H9 (cell line): ENCODE results near the gene TMEM213. TPM values are rescaled to one million over a fixed set of nuclear protein-coding genes. Genes with fewer than 3 reads are reported as not detected.

Experiments used
- DNase-seq: peaks from one replicate; pipeline ENCODE4 v3.0.0-alpha.2; 2017
- H2AFZ ChIP-seq: one replicate; pipeline ENCODE4 v1.6.1; 2013; ENCODE audit warnings: mild to moderate bottlenecking, low read length, control low read depth, moderate library complexity
- H2AK5ac ChIP-seq: 2 replicates; pipeline ENCODE4 v1.6.1; 2013; ENCODE audit warnings: low read length, control low read depth, mixed read lengths; ENCODE audit not compliant: insufficient read length
- H2BK120ac ChIP-seq: one replicate; pipeline ENCODE4 v1.6.1; 2013; ENCODE audit warnings: low read depth, mild to moderate bottlenecking, low read length, control low read depth, inconsistent platforms; ENCODE audit not compliant: poor library complexity, severe bottlenecking
- H2BK12ac ChIP-seq: 2 replicates; pipeline ENCODE4 v1.6.1; 2013; ENCODE audit warnings: low read length, control low read depth, mixed read lengths, low read depth; ENCODE audit not compliant: insufficient read length
- H2BK15ac ChIP-seq: 2 replicates; pipeline ENCODE4 v1.6.1; 2013; ENCODE audit warnings: low read depth, low read length, control low read depth
- H2BK20ac ChIP-seq: one replicate; pipeline ENCODE4 v1.6.1; 2013; ENCODE audit warnings: low read depth, mild to moderate bottlenecking, low read length, control low read depth, inconsistent platforms; ENCODE audit not compliant: poor library complexity, severe bottlenecking
- H2BK5ac ChIP-seq: 2 replicates; pipeline ENCODE4 v1.6.1; 2013; ENCODE audit warnings: low read length, control low read depth, mixed read lengths; ENCODE audit not compliant: insufficient read length
- H3K14ac ChIP-seq: 2 replicates; pipeline ENCODE4 v1.6.1; 2013; ENCODE audit warnings: low read length, control low read depth; ENCODE audit not compliant: insufficient read depth
- H3K18ac ChIP-seq: 2 replicates; pipeline ENCODE4 v1.6.1; 2013; ENCODE audit warnings: low read depth, mild to moderate bottlenecking, mixed read lengths, low read length, control low read depth; ENCODE audit not compliant: insufficient read length
- H3K23ac ChIP-seq: 2 replicates; pipeline ENCODE4 v1.6.1; 2013; ENCODE audit warnings: low read length, control low read depth, mixed read lengths, low read depth; ENCODE audit not compliant: insufficient read length
- H3K23me2 ChIP-seq: 2 replicates; pipeline ENCODE4 v1.6.1; 2013; ENCODE audit warnings: low read depth, mild to moderate bottlenecking, mixed read lengths, low read length, control low read depth; ENCODE audit not compliant: insufficient read length, poor library complexity, severe bottlenecking
- H3K27ac ChIP-seq: 2 replicates; pipeline ENCODE4 v1.5.1; 2013; ENCODE audit warnings: low read length, control low read depth, mixed read lengths, low read depth; ENCODE audit not compliant: insufficient read length
- H3K27me3 ChIP-seq: 2 replicates; pipeline ENCODE4 v1.6.1; 2013; ENCODE audit warnings: low read length, control low read depth, inconsistent platforms; ENCODE audit not compliant: insufficient read depth
- H3K4ac ChIP-seq: 2 replicates; pipeline ENCODE4 v1.6.1; 2013; ENCODE audit warnings: low read depth, mild to moderate bottlenecking, control low read depth, inconsistent platforms, low read length, moderate library complexity
- H3K4me1 ChIP-seq: 2 replicates; pipeline ENCODE4 v1.6.1; 2013; ENCODE audit warnings: low read length, control low read depth, inconsistent platforms; ENCODE audit not compliant: insufficient read depth
- H3K4me2 ChIP-seq: 2 replicates; pipeline ENCODE4 v1.6.1; 2013; ENCODE audit warnings: low read length, control low read depth, mixed read lengths; ENCODE audit not compliant: insufficient read length, insufficient read depth
- H3K56ac ChIP-seq: 2 replicates; pipeline ENCODE4 v1.6.1; 2013; ENCODE audit warnings: low read depth, mild to moderate bottlenecking, mixed read lengths, low read length, control low read depth; ENCODE audit not compliant: insufficient read length
- H3K79me1 ChIP-seq: 2 replicates; pipeline ENCODE4 v1.6.1; 2013; ENCODE audit warnings: low read depth, mild to moderate bottlenecking, moderate library complexity, low read length, control low read depth, inconsistent platforms; ENCODE audit not compliant: insufficient read depth, poor library complexity, severe bottlenecking
- H3K79me2 ChIP-seq: 2 replicates; pipeline ENCODE4 v1.6.1; 2013; ENCODE audit warnings: low read length, control low read depth, inconsistent platforms; ENCODE audit not compliant: insufficient read depth
- H3K9ac ChIP-seq: 2 replicates; pipeline ENCODE4 v1.6.1; 2013; ENCODE audit warnings: low read length, control low read depth, mixed read lengths; ENCODE audit not compliant: insufficient read length; ENCODE audit errors: extremely low read depth
- H3K9me3 ChIP-seq: one replicate; pipeline ENCODE4 v1.6.1; 2013; ENCODE audit warnings: low read depth, low read length, inconsistent platforms; ENCODE audit not compliant: control insufficient read depth
- H3T11ph ChIP-seq: one replicate; pipeline ENCODE4 v1.6.1; 2013; ENCODE audit warnings: mild to moderate bottlenecking, low read length, control low read depth, inconsistent platforms
- H4K20me1 ChIP-seq: one replicate; pipeline ENCODE4 v1.6.1; 2013; ENCODE audit not compliant: control insufficient read depth, insufficient read length, insufficient read depth
- H4K5ac ChIP-seq: 2 replicates; pipeline ENCODE4 v1.6.1; 2013; ENCODE audit warnings: low read depth, mild to moderate bottlenecking, mixed read lengths, low read length, control low read depth; ENCODE audit not compliant: insufficient read length
- H4K8ac ChIP-seq: replicated peaks from 2 replicates; pipeline ENCODE4 v1.6.1; 2013; ENCODE audit warnings: low read length, control low read depth, mixed read lengths, low read depth; ENCODE audit not compliant: insufficient read length
- H4K91ac ChIP-seq: 2 replicates; pipeline ENCODE4 v1.6.1; 2013; ENCODE audit warnings: low read depth, mild to moderate bottlenecking, moderate library complexity, mixed read lengths, low read length, control low read depth; ENCODE audit not compliant: insufficient read length
- H3K27ac Mint-ChIP-seq, 3 experiments: 2 replicates in 2 of 3; 3 replicates in 1 of 3; pipeline ENCODE4 v1.8.0; 2020 to 2021; ENCODE audit warnings: mixed read lengths in 3 of 3, mild to moderate bottlenecking in 1 of 3, moderate library complexity in 1 of 3
- H3K27me3 Mint-ChIP-seq: 2 replicates; pipeline ENCODE4 v1.8.0; 2021; ENCODE audit warnings: low read depth, mild to moderate bottlenecking, moderate library complexity, mixed read lengths
- H3K36me3 Mint-ChIP-seq, 3 experiments: 2 replicates in 2 of 3; 3 replicates in 1 of 3; pipeline ENCODE4 v1.8.0; 2020 to 2021; ENCODE audit warnings: low read depth in 3 of 3, mixed read lengths in 3 of 3; ENCODE audit not compliant: insufficient read depth in 1 of 3
- H3K4me1 Mint-ChIP-seq, 2 experiments: 2 replicates each; pipeline ENCODE4 v1.8.0; 2020; ENCODE audit warnings: mixed read lengths in 2 of 2
- H3K4me3 Mint-ChIP-seq, 2 experiments: 2 replicates in 1 of 2; 3 replicates in 1 of 2; pipeline ENCODE4 v1.8.0; 2020 to 2021; ENCODE audit warnings: mild to moderate bottlenecking in 2 of 2, mixed read lengths in 2 of 2, moderate library complexity in 1 of 2
- H3K9me3 Mint-ChIP-seq, 2 experiments: 2 replicates in 1 of 2; 3 replicates in 1 of 2; pipeline ENCODE4 v1.8.0; 2020; ENCODE audit warnings: mild to moderate bottlenecking in 2 of 2, mixed read lengths in 2 of 2, moderate library complexity in 1 of 2
- CTCF ChIP-seq: fragments of 200-600 bp; sonication (generic); conservative IDR thresholded peaks from 3 replicates; pipeline ENCODE4 v1.8.0; 2021; ENCODE audit warnings: antibody characterized with exemption, mild to moderate bottlenecking
- WGBS: extraction: QIAGEN DNeasy Blood & Tissue Kit; methylation state at CpG from one replicate; pipeline ENCODE4 v1.1.7; 2013; ENCODE audit warnings: missing lambda C conversion rate, low lambda C conversion rate, mixed read lengths; ENCODE audit not compliant: insufficient read length; ENCODE audit errors: extremely low coverage; 5-methylcytosine and 5-hydroxymethylcytosine counted together
- total RNA-seq: library from RNA; stranded (reverse); gene quantifications from 2 replicates; pipeline ENCODE4 v1.2.1, GENCODE V29; 2021

The TMEM213 gene
- total RNA-seq, 1 experiment from 2014 or later, result 0.22 TPM

GRCh38 chr7:138828302-138828701 lies 30.5 kb downstream of the TMEM213 start:
- Histone ChIP-seq H3K27me3 (no peaks in the 10 kb centered on the region), H2AK5ac (no peak overlapping the region), H4K20me1 (no peaks in the 10 kb centered on the region), H3K4me1 (no peaks in the 10 kb centered on the region), H3K14ac (no peak overlapping the region), H3T11ph (no peak overlapping the region), H2BK5ac (no peak overlapping the region), H3K79me1 (no peaks in the 10 kb centered on the region), H4K5ac (no peak overlapping the region), H3K23ac (no peak overlapping the region), H3K4ac (no peak overlapping the region), H3K56ac (no peak overlapping the region), H2BK15ac (no peak overlapping the region), H3K23me2 (no peaks in the 10 kb centered on the region), H2BK20ac (no peak overlapping the region), H3K79me2 (no peaks in the 10 kb centered on the region), H4K91ac (no peak overlapping the region), H3K4me2 (no peak overlapping the region), H2BK12ac (no peak overlapping the region), H4K8ac (no peak overlapping the region), H3K9me3 (no peaks in the 10 kb centered on the region), H3K18ac (no peak overlapping the region), H2BK120ac (no peak overlapping the region), H3K9ac (no peak overlapping the region), H2AFZ (no peak overlapping the region), H3K27ac (no peak overlapping the region)
- H3K4me1 Mint-ChIP-seq, result peaks cover 2 to 4% of the 10 kb centered on the region in 2 experiments; a peak in 1 of 4 replicates
- no peak overlapping the region for H3K4me3 Mint-ChIP-seq
- no peaks in the 10 kb centered on the region; a peak in 2 of 7 replicates for H3K36me3 Mint-ChIP-seq
- H3K27ac Mint-ChIP-seq, result no peak overlapping the region
- TF ChIP-seq CTCF, result no peak
- no CpG with 5 or more reads among the region's 2 CpGs for WGBS
- H3K27me3 Mint-ChIP-seq, result no peaks in the 10 kb centered on the region
- H3K9me3 Mint-ChIP-seq, result peaks cover 0 to 3% of the 10 kb centered on the region in 2 experiments; a peak in 2 of 5 replicates
- DNase-seq, result no peak
